H1 (cell line): Measurements from ENCODE around the gene MBOAT2. TPM values are rescaled to one million over a fixed set of nuclear protein-coding genes. Genes with fewer than 3 reads are reported as not detected.

Experiments
- KDM1A ChIP-seq: fragments of 200-600, 300-600 bp; sonication (generic); IDR thresholded peaks from 2 replicates; pipeline ENCODE4 v1.7.1; 2016; ENCODE audit warnings: mild to moderate bottlenecking, low read length, borderline replicate concordance
- polyA plus RNA-seq, 7 experiments: library from polyadenylated mRNA; depleted of rRNA in 3 of 7; stranded (reverse) in 5 of 7; unstranded in 2 of 7; fragments of >200 nt in 5 of 7; fragments of 200-250 nt in 2 of 7; gene quantifications; 1 replicate in 5 of 7; 2 replicates in 1 of 7; 4 replicates in 1 of 7; pipeline versions ENCODE4 v1.2.1 to v1.2.3, GENCODE V29; 2011 to 2013; ENCODE audit warnings: missing spikeins in 2 of 7, mixed read lengths in 2 of 7
- total RNA-seq: library from RNA; stranded (reverse); fragmentation: NEBNext Ultra II Directional; extraction: Animal tissue kit (Norgen Biotek cat#: 25700); gene quantifications from 2 replicates; pipeline ENCODE4 v1.2.1, GENCODE V29; 2021

The MBOAT2 gene
- total and polyA plus RNA-seq, 2 of the 8 experiments (the other 6 are each of a cell fraction or from before 2014, with no cell fraction given): 11.2 to 23.4 TPM

- no peak for TF ChIP-seq KDM1A
Observed at GRCh38 chr2:8985561-8986326, 17.7 kb downstream of the MBOAT2 start (continued).
